Peyer's patch (tissue), 4 donors: ENCODE data around the gene CYP11A1.

Experiments used
- POLR2A ChIP-seq, 2 donors: fragments of 450-650 bp; IDR thresholded peaks; one replicate each; pipeline ENCODE4 v1.5.1; 2017; ENCODE audit warnings: antibody characterized with exemption in 2 of 2, mild to moderate bottlenecking in 2 of 2, moderate library complexity in 2 of 2
- TF ChIP-seq, protein P1 (sequence below), 6 experiments: fragments of 450-650 bp in 4 of 6; fragments of 200-600 bp in 2 of 6; sonication (generic) in 1 of 6; IDR thresholded peaks; one replicate each; pipeline ENCODE4 v1.5.1; 2017 to 2019; ENCODE audit warnings: antibody characterized with exemption in 6 of 6, mild to moderate bottlenecking in 3 of 6, moderate library complexity in 1 of 6

DNA sequence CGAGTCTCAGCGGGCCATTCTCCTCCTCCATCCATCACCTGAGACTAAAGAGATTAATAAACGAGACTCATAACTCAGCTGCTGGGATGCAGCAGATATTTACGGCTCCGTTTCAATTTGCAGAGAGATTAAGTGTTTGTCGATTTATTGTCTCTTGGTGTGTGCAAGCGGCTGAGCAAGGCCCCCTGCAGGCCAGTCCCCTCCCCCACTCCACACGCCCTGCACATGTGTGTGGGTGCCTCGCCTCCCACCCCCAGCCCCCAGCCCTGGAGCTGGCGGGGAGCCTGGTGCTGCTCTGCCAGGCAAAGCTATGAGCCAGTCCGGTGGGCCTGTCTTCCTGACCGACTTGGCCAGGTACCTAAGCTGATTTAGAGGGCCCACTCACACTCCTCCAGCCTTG is 63.0 kb downstream of the CYP11A1 start:
- TF ChIP-seq POLR2A (IDR thresholded peaks at IDR 0.05), result no peak
- TF ChIP-seq, protein P1, sequence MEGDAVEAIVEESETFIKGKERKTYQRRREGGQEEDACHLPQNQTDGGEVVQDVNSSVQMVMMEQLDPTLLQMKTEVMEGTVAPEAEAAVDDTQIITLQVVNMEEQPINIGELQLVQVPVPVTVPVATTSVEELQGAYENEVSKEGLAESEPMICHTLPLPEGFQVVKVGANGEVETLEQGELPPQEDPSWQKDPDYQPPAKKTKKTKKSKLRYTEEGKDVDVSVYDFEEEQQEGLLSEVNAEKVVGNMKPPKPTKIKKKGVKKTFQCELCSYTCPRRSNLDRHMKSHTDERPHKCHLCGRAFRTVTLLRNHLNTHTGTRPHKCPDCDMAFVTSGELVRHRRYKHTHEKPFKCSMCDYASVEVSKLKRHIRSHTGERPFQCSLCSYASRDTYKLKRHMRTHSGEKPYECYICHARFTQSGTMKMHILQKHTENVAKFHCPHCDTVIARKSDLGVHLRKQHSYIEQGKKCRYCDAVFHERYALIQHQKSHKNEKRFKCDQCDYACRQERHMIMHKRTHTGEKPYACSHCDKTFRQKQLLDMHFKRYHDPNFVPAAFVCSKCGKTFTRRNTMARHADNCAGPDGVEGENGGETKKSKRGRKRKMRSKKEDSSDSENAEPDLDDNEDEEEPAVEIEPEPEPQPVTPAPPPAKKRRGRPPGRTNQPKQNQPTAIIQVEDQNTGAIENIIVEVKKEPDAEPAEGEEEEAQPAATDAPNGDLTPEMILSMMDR (IDR thresholded peaks at IDR 0.05), result no peak
